GM10847 (cell line): ENCODE measurements around the gene LMTK2.

Source experiments
- POLR2A ChIP-seq: IDR thresholded peaks from 2 replicates; pipeline ENCODE4 v1.6.1; 2011; ENCODE audit not compliant: insufficient read length; ENCODE audit errors: extremely low read depth

LMTK2 gene

GRCh38 chr7:98178762-98179490 is 72.3 kb downstream of the LMTK2 start:
- no peak for TF ChIP-seq POLR2A

GRCh38 chr7:98180751-98181150 is 74.1 kb downstream of the LMTK2 start:
- TF ChIP-seq POLR2A, result no peak

DNA sequence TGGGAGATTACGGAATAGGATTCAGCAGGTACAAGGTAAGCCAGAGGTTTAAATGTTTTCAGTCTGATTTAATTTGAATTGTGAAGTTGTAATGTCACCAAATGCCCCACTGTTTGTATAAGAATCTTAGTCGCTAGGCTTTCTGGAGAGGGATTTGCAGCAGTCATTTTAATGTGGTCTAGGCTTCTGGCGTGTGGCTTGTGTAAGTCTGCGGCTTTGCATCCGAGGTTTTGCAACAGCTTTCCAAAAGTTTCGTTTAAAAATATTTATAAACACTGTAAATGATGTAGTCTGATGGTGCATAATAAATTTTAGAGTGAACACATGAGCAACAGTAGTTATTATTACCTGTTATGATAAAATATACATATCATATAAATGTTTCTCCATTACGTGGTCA is 78.4 kb downstream of the LMTK2 start:
- TF ChIP-seq POLR2A, result no peak

DNA sequence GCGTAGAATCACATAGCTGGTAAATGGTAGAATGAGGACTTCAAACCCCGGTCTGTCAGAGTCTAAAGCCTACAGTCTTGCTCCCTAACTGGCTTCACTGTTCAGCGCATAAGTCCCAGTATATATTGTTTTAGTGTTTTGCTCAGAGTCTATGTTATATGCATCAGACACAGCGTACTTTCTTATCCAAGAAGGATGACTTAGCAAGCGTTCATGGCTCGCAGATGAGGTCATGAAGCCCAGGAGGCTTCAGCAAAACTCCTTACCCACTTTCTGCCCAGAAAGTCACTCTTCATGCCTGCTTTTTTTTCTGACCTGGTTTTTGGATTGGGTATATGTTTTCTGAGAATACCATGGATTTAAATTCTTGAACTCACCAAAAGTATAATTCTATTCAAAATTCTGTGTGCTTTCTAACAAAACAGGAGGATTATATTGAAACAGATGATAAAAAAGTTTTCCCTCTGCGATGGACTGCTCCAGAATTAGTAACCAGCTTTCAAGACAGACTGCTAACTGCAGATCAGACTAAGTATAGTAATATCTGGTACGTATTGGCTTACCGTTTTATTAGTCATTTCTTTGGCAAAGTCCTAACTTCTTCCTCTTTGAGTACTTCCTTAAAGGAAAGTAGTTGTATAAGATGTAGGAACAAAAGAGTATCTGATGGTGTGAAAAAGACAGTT is 79.9 kb downstream of the LMTK2 start:
- no peak for TF ChIP-seq POLR2A

GRCh38 chr7:98187138-98187502 is 80.5 kb downstream of the LMTK2 start:
- TF ChIP-seq POLR2A, result no peak

GRCh38 chr7:98189559-98189958 is 82.9 kb downstream of the LMTK2 start:
- no peak for TF ChIP-seq POLR2A

GRCh38 chr7:98191668-98192431 is 85.2 kb downstream of the LMTK2 start:
- TF ChIP-seq POLR2A, result no peak

GRCh38 chr7:98192781-98193457 is 86.3 kb downstream of the LMTK2 start:
- TF ChIP-seq POLR2A, result no peak

- no peak for TF ChIP-seq POLR2A
Measured at GRCh38 chr7:98193474-98194180, 87.0 kb downstream of the LMTK2 start.

- no peak for TF ChIP-seq POLR2A
Measured at GRCh38 chr7:98194186-98194585, 87.5 kb downstream of the LMTK2 start.

DNA sequence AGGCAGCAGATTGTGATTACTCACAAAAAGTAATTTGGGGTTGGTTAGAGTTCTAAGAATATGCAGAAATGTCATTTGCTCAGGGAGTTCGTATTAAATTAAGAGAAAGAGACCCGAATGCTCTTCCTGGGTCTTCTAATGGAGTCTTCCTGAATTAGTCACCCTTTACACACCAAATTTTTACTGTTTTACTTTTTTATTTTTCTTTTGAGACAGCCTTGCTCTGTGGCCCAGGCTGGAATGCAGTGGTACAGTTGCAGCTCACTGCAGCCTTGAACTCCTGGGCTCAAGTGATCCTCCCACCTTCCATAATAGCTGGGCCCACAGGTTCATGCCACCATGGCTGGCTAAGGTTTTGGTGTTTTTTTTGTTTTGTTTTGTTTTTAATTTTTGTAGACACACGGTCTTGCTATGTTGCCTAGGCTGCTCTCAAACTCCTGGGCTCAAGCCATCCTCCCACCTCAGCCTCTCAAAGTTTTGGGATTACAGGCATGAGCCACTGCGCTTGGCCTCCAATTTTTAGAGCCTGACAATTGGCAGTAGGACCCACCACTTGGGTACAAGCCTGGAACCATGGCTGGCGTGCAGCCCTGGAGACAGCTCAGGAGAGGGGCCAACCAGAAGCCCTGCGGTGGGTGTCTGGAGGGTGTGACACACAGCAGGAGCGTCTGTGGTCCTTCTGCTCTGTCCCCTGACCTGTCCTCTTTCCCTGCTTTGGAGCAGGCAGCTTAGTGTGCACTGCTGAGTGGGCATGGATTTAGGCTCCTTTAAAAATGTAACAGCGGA is 88.2 kb downstream of the LMTK2 start:
- TF ChIP-seq POLR2A, result no peak

DNA sequence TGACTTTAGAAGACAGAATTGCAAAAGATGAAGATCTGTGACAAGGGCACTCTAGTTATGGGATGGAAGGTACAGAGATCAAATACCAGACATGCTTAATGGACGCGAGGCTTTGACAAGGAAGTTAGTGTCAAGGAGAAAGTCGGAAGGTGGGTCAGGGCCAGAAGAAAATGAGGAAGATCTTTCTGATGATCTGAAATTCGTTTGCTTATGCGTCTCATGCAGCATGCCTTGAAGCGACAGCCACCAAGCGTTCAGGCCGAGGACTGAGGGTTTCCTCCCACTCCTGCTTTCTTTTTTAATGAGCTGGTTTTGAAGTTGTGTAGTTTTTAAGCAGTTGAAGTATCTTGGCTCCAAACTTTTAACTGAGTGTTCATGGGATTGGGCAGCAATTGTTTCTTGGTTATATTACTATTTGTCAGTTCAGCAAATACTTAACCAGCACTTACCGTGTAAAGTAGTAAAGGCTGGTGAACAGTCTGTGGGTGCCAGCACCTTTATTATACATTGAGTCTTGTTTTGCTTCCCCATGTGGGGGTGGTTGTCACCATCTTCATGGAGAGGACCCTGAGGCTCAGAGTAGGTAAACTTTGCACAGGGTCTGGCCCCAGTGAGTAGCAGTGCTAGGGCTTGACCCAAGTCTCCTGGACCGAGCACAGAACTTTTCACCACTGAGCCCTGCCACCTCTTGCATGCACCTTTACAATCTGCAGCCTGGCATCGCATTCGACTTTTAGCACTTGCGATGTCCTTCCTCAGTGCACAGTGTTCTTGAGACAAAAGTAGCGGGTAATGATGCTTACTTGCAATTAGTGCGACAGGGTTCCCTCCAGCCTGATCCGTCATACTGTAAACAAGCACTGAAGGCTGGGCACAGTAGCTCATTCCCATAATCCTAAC is 90.3 kb downstream of the LMTK2 start:
- TF ChIP-seq POLR2A, result no peak

- TF ChIP-seq POLR2A, result no peak
Measured at GRCh38 chr7:98199131-98199530, 92.5 kb downstream of the LMTK2 start.
